Kidney tubule cell (primary cell): ENCODE measurements around the gene URM1.

Source experiments
- DNase-seq: peaks from one replicate; pipeline ENCODE4 v3.0.0-alpha.2; 2018; ENCODE audit warnings: low spot score

The URM1 gene

GRCh38 chr9:128429513-128430086 lies 58.4 kb downstream of the URM1 start:
- no peak for DNase-seq

GRCh38 chr9:128431207-128431606 lies 60.0 kb downstream of the URM1 start:
- no peak for DNase-seq

- no peak for DNase-seq
Measured at GRCh38 chr9:128434340-128434739, 63.2 kb downstream of the URM1 start.

GRCh38 chr9:128435611-128436010 lies 64.4 kb downstream of the URM1 start:
- no peak for DNase-seq

GRCh38 chr9:128438343-128439109 lies 67.4 kb downstream of the URM1 start:
- DNase-seq: peak; percentile 79

- DNase-seq: no peak
Measured at GRCh38 chr9:128439273-128439672, 68.1 kb downstream of the URM1 start.
